Fibroblast of mammary gland (primary cell): Measurements from ENCODE around the gene GPR153.

ENCODE experiments used
- DNase-seq: peaks from one replicate; pipeline ENCODE4 v3.0.0-alpha.2; 2010; ENCODE audit warnings: low read depth
- H3K4me3 ChIP-seq: 2 replicates; pipeline ENCODE4 v1.5.1; 2011; ENCODE audit warnings: low read depth, mild to moderate bottlenecking, low read length, moderate library complexity; ENCODE audit not compliant: control insufficient read depth
- TF ChIP-seq, protein P1 (sequence below): conservative IDR thresholded peaks from 2 replicates; pipeline ENCODE4 v1.5.1; 2011; ENCODE audit warnings: low read depth, low read length, inconsistent platforms; ENCODE audit not compliant: control insufficient read depth, insufficient read depth

The GPR153 gene

DNA sequence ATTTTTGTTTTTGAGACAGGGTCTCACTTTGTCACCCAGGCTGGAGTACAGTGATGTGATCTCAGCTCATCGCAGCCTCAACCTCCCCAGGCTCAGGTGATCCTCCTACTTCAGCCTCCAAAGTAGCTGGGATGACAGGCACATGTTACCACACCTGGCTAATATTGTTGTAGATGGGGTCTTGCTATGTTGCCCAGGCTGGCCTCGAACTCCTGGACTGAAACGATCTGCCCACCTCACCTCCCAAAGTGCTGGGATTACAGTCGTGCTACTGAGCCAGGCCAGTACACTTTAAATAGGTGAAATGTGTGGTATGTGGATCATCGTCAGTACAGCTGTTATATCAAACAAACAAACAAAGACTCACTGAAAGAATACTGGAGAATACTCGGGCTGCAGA lies 35.0 kb upstream of the GPR153 start:
- TF ChIP-seq, protein P1, sequence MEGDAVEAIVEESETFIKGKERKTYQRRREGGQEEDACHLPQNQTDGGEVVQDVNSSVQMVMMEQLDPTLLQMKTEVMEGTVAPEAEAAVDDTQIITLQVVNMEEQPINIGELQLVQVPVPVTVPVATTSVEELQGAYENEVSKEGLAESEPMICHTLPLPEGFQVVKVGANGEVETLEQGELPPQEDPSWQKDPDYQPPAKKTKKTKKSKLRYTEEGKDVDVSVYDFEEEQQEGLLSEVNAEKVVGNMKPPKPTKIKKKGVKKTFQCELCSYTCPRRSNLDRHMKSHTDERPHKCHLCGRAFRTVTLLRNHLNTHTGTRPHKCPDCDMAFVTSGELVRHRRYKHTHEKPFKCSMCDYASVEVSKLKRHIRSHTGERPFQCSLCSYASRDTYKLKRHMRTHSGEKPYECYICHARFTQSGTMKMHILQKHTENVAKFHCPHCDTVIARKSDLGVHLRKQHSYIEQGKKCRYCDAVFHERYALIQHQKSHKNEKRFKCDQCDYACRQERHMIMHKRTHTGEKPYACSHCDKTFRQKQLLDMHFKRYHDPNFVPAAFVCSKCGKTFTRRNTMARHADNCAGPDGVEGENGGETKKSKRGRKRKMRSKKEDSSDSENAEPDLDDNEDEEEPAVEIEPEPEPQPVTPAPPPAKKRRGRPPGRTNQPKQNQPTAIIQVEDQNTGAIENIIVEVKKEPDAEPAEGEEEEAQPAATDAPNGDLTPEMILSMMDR, result no peak
- DNase-seq, result no peak
- no peak overlapping the region for H3K4me3 ChIP-seq

DNA sequence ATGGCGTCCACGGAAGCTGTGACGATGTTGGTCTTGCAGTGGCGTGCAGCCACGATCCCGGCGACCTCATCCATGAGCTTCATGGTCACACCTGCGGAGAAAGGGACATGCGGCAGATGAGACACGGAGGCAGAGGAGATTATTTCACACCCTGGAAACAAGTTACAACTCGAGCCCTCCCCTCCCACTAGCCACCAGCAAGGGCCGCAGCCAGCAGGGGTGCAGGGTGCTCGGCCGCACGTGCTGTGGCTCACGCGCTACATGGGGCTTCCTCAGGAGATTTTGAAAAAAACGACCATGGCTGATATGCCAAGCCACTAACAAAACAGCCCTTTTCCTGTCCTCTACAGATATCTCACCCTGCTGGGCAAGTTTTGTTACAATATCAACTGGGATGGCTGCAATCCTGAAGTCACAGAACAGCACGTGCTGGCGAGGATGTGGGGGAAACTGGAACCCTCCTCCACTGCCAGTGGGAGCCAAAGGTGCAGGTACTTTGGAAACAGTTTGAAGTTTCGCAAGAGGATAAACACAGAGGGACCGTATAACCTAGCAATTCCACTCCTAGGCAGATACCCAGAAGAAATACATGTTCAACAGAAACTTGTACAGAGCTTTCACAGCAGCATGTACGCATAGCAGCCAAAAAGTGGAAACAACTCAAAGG lies 34.1 kb upstream of the GPR153 start:
- no peak overlapping the region for H3K4me3 ChIP-seq
- no peak for DNase-seq
- TF ChIP-seq, protein P1, result no peak

DNA sequence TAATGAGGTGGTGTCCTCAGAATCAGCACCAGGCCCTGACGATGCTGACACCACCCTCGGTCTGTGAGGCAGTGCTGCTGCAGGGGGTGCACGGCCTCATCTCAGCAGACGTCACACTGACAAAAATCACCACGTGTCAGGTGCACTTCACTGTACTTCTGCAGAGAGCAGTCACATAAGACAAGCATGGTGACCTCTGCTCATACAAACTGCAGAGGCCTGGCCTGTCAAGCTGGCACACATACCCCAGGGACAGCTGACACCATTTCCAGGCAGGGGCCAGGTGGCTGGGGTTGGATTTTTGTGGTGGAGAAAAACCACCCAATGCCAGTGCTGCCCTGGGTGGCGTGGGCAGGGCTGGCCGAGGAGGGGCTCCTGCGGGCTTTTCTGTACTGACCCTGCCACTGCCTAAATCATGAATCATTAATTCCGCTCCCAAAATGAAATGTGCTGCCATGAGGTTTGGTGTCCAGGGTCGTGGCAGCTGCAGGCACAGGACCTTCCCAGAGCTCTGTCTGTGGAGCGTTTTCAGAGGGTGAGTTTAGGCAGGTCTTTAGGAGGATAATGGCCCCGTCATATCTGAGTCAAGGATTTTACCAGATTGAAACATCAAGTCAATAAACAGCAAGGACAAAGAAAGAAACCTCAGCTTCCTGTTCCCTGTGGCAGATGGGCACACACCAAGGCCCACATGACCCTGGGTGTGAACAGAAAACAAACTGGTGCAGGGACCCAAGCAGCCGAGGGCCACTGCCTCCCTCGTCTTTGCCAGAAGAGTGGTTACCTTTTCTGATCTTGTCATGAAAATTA lies 33.4 kb upstream of the GPR153 start:
- no peak overlapping the region for H3K4me3 ChIP-seq
- TF ChIP-seq, protein P1, result no peak
- DNase-seq, result no peak

DNA sequence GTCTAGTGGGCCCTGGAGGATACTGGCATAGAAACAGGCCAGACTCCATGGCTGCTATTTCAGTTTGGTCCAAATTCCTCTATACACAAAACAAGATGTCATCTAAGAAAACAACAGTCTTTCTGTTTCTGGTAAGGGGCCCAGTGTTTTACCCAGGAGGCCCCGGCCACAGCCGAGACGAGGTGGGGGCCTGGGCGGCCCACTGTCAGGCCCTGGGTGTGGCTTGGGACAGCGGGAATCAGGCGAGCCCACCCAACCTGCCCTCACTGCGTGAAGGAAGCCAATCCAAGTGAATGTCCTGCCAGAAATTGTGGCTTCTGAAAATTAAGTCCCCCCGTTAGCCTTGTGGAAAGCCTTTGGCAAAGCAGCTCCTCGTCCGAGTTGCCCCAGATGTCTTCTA lies 31.2 kb upstream of the GPR153 start:
- no peak for DNase-seq
- TF ChIP-seq, protein P1, result no peak
- H3K4me3 ChIP-seq, result no peak overlapping the region

DNA sequence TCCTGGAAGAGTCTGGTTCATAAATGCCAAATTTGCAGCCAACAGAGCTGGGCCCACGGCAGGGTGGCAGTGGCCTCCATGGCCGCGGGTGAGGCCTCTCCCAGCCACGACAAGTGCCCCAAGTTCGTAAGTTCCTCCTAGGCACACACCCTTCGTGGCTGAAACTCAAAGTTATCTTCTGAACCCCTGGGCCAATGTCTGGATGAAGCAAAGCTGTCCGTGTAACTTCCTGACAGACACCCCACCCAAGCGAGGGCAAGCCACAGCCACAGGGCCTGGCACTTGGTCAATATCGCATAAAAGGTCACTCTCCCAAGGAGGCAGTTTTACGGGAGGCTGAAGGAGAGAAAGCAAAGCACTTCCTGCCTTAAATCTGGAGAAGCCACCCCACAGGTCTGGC lies 27.8 kb upstream of the GPR153 start:
- TF ChIP-seq, protein P1, result no peak
- DNase-seq, result no peak
- no peak overlapping the region for H3K4me3 ChIP-seq

DNA sequence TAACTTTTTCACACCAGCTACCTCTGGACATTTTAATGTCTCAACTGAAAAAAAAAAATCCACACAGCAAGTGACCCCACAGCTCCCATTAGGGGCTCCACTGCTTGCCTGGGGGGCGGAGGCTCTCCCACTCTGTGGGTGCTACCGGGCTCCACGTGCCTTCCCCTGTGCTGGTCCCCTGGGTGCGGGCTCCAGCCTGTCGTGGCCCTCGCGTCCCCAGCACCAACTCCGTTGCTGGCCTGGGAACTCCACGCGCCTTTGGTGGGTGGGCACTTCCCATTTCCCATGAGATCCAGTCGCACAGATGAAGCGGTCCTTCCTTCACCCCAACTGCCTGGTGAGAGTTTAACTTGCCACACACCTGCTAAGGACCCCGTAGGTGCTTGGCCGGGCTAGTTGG lies 27.1 kb upstream of the GPR153 start:
- H3K4me3 ChIP-seq, result no peak overlapping the region
- no peak for DNase-seq
- TF ChIP-seq, protein P1, result no peak

DNA sequence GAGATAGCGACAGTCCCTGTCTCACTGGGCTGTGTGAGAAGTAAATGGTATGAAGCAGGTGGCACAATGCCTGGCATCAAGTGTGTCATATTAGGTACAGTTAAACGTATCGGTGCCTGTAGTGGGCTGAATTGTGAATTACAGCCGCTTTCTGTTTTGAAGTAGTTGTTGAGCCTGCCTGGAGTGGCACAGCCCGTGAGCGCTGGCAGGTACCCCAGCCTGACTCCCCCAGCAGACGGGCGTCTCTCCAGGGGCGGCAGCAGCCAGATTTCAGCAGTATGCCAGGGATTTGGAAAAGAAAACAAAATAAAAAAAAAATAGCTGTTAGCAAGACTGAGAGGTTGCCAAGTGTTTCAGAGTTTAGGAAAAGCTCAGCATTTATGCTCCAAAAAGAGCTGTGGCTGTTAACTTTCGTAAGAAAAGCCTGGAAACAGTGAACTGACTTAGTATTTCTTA lies 26.6 kb upstream of the GPR153 start:
- TF ChIP-seq, protein P1, result no peak
- H3K4me3 ChIP-seq, result no peak overlapping the region
- no peak for DNase-seq
